IPS DF 4.7 (cell line): Measurements from ENCODE around the gene KIF4B.
"Not testable (repeated sequence)": the region's sequence is repeated elsewhere in the genome, so short reads cannot be mapped to it uniquely, and the experiment has no call there.

Experiments
- DNase-seq: peaks from one replicate; pipeline ENCODE4 v3.0.0-alpha.2; 2013; ENCODE audit warnings: low spot score; ENCODE audit errors: extremely low read depth

Gene KIF4B

GRCh38 chr5:155004138-155004744 lies 9.3 kb upstream of the KIF4B start:
- DNase-seq: peak; percentile 28

GRCh38 chr5:155006265-155006664 lies 7.3 kb upstream of the KIF4B start:
- DNase-seq: not testable (repeated sequence)

GRCh38 chr5:155008669-155009068 lies 4.9 kb upstream of the KIF4B start:
- DNase-seq: no peak

- DNase-seq: no peak
Observed at GRCh38 chr5:155010881-155011280, 2.7 kb upstream of the KIF4B start.

- DNase-seq: no peak
Observed at GRCh38 chr5:155015239-155015638, 1.7 kb downstream of the KIF4B start.

- DNase-seq: no peak
Observed at GRCh38 chr5:155017610-155018009, 4.1 kb downstream of the KIF4B start.

GRCh38 chr5:155019601-155020226 lies 6.2 kb downstream of the KIF4B start:
- no peak for DNase-seq

GRCh38 chr5:155021842-155022241 lies 8.3 kb downstream of the KIF4B start:
- DNase-seq: no peak

GRCh38 chr5:155023320-155023719 lies 9.8 kb downstream of the KIF4B start:
- no peak for DNase-seq

GRCh38 chr5:155024015-155024414 lies 10.5 kb downstream of the KIF4B start:
- peak; percentile 41 for DNase-seq

- DNase-seq: no peak
Observed at GRCh38 chr5:155025895-155026294, 12.3 kb downstream of the KIF4B start.

- DNase-seq: no peak
Observed at GRCh38 chr5:155027993-155028629, 14.6 kb downstream of the KIF4B start.

GRCh38 chr5:155029240-155029639 lies 15.7 kb downstream of the KIF4B start:
- no peak for DNase-seq

- DNase-seq: not testable (repeated sequence)
Observed at GRCh38 chr5:155034145-155034744, 20.7 kb downstream of the KIF4B start.

GRCh38 chr5:155035087-155035486 lies 21.5 kb downstream of the KIF4B start:
- DNase-seq: not testable (repeated sequence)

GRCh38 chr5:155040984-155041653 lies 27.6 kb downstream of the KIF4B start:
- no peak for DNase-seq

- DNase-seq: no peak
Observed at GRCh38 chr5:155044591-155044990, 31.0 kb downstream of the KIF4B start.

- DNase-seq: no peak
Observed at GRCh38 chr5:155046591-155046990, 33.0 kb downstream of the KIF4B start.

- DNase-seq: no peak
Observed at GRCh38 chr5:155047818-155048217, 34.3 kb downstream of the KIF4B start.

GRCh38 chr5:155049569-155050383 lies 36.2 kb downstream of the KIF4B start:
- DNase-seq: no peak
